NB4 (cell line): ENCODE results near the gene EIPR1.

Source experiments
- DNase-seq: peaks from one replicate; pipeline ENCODE4 v3.0.0; 2010; ENCODE audit warnings: low read depth
- H3K4me3 ChIP-seq: one replicate; pipeline ENCODE4 v1.5.1; 2011; ENCODE audit warnings: mild to moderate bottlenecking, low read depth, low read length, moderate library complexity
- MYC ChIP-seq: IDR thresholded peaks from 2 replicates; pipeline ENCODE4 v1.6.1; 2011; ENCODE audit warnings: low read depth, low read length
- POLR2A ChIP-seq: IDR thresholded peaks from 2 replicates; pipeline ENCODE4 v1.6.1; 2011; ENCODE audit warnings: mild to moderate bottlenecking; ENCODE audit not compliant: insufficient read length; ENCODE audit errors: extremely low read depth
- TF ChIP-seq, protein P1 (sequence below): IDR thresholded peaks from 2 replicates; pipeline ENCODE4 v1.6.1; 2011; ENCODE audit warnings: low read depth, low read length
- TF ChIP-seq, protein P2 (sequence below): IDR thresholded peaks from one replicate; pipeline ENCODE4 v1.5.1; 2012; ENCODE audit warnings: low read depth, low read length

The EIPR1 gene

DNA sequence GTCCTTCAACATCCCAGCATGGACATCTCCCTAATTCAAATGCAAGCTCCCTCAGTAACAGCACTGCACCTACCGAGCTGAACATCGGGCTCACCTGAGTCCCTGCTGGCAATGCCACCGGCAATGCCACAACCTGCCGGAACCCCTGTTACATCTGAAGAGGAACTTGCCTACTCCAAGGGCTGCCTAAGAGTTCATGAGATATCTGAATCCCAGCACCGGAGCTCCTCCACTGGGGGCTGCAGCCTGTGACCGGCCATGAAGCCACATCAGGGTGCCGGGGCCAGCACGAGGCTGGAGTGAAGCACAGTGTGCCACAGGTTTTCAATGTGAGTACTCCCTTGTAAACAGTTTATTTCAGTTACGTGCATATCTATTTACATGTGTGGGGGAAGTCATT lies 152.9 kb downstream of the EIPR1 start:
- DNase-seq = no peak
- TF ChIP-seq, protein P1, sequence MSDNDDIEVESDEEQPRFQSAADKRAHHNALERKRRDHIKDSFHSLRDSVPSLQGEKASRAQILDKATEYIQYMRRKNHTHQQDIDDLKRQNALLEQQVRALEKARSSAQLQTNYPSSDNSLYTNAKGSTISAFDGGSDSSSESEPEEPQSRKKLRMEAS = no peak
- TF ChIP-seq POLR2A (no peak), MYC (no peak)
- TF ChIP-seq, protein P2, sequence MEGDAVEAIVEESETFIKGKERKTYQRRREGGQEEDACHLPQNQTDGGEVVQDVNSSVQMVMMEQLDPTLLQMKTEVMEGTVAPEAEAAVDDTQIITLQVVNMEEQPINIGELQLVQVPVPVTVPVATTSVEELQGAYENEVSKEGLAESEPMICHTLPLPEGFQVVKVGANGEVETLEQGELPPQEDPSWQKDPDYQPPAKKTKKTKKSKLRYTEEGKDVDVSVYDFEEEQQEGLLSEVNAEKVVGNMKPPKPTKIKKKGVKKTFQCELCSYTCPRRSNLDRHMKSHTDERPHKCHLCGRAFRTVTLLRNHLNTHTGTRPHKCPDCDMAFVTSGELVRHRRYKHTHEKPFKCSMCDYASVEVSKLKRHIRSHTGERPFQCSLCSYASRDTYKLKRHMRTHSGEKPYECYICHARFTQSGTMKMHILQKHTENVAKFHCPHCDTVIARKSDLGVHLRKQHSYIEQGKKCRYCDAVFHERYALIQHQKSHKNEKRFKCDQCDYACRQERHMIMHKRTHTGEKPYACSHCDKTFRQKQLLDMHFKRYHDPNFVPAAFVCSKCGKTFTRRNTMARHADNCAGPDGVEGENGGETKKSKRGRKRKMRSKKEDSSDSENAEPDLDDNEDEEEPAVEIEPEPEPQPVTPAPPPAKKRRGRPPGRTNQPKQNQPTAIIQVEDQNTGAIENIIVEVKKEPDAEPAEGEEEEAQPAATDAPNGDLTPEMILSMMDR = no peak
- no peak overlapping the region for H3K4me3 ChIP-seq

DNA sequence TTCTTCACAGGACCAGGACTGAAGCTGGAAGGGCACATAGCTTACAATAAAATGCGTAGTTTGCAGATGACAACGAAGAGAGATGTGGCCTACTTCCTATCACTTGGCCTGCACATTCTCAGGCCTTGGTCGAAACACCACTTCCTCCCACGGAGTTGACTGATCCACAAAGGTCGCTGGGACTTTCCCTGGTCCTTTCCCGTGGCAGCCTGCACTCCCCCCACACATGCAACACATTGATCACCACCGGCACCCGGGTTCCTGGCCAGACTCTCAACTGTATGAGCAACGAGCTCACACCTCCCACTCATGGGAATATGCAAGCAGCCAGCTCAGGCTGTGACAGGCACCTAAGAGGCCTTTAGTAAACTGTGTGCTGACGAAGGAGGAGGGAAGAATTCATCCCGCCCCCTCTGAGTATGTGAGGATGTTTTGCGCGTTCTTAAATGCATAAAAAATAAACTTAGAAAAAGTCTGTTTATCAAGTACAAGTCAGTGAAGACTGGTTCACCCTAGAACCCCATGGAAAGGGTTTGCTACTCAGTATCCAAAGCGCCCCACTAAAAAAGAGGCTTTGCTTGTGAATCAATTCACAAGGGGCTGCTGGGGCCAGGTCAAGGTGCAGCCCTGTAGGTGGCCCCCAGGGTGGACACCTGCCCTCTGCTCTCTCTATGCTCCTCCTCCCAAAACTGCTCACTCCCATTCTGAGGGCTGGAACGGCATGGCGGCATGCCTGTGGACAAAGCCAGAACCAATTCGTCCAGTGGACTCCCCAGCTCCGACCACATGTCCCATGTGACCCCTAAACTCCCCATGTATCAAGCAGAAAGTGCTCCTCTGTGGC lies 154.3 kb downstream of the EIPR1 start:
- no peak for DNase-seq
- TF ChIP-seq MYC (no peak), POLR2A (no peak)
- TF ChIP-seq, protein P1 = no peak
- TF ChIP-seq, protein P2 = no peak
- H3K4me3 ChIP-seq = no peak overlapping the region

DNA sequence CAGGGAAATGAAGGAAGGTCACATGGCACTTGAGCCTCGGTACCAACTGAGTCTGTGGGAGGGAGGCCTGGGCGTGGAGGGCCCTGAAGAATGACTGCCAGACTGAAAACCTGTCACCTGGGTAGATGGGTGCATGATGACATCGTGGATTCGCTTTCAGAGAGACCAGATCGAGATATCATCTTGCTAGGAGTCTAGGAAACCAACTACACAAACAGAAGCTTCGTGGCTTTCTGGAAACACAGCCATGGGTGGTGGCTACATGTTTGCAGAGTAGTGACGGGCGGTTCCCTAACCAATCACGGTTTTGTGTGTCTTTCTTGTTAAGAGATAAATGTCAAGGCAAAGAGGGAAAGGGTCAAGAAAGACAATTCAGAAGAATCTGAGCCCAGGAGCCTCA lies 155.0 kb downstream of the EIPR1 start:
- DNase-seq = no peak
- H3K4me3 ChIP-seq = no peak overlapping the region
- TF ChIP-seq, protein P1 = no peak
- TF ChIP-seq MYC = no peak
- TF ChIP-seq POLR2A = no peak
- TF ChIP-seq, protein P2 = no peak

DNA sequence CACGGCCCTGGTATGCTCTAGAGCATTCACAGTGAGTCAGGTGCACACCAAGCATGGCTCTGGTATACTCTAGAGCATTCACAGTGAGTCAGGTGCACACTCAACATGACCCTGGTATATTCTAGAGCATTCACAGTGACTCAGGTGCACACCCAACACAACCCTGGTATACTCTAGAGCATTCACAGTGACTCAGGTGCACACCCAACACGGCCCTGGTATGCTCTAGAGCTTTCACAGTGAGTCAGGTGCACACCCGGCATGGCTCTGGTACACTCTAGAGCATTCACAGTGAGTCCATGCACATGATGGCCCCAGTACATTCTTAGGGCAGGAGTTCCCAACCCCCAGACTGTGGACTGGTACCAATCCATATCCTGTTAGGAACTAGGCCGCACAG lies 158.1 kb downstream of the EIPR1 start:
- no peak overlapping the region for H3K4me3 ChIP-seq
- TF ChIP-seq, protein P1 = no peak
- TF ChIP-seq, protein P2 = no peak
- TF ChIP-seq MYC (no peak), POLR2A (no peak)
- DNase-seq = no peak

DNA sequence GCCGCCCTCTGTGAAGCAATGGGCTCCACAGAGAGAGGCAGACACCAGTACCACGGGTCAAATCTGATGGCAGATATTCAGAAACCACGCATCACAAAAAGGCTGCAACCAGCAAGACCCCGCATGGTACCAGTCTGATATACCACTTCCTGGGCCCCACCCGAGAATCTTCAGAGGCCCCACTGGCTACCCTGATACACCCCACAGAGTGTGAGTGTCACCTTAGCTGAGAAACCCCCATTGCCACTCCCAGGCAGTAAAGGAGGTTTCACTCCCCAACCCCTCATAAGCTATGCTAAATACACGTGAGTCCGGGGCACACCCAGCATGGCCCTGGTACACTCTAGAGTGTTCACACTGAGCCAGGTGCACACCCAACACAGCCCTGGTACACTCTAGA lies 160.0 kb downstream of the EIPR1 start:
- DNase-seq = no peak
- no peak overlapping the region for H3K4me3 ChIP-seq
- TF ChIP-seq, protein P2 = no peak
- TF ChIP-seq MYC (no peak), POLR2A (no peak)
- TF ChIP-seq, protein P1 = no peak
